NT2/D1 (cell line): Measurements from ENCODE around the gene MNAT1.

Experiments used
- YY1 ChIP-seq: IDR thresholded peaks from 2 replicates; pipeline ENCODE4 v1.6.1; 2011; ENCODE audit not compliant: insufficient read length, insufficient read depth
- ZNF274 ChIP-seq: IDR thresholded peaks from 2 replicates; pipeline ENCODE4 v1.6.1; 2011; ENCODE audit warnings: mild to moderate bottlenecking, low read depth, low read length

- TF ChIP-seq ZNF274 = no peak
- TF ChIP-seq YY1 = no peak
Observed at GRCh38 chr14:60878121-60878520, 143.6 kb downstream of the MNAT1 start.
